NCI-H146 treated with DMSO at 0.1 percent for 48 hours (cell line): ENCODE results near the gene SAMD15.
"Not testable (repeated sequence)": the region's sequence is repeated elsewhere in the genome, so short reads cannot be mapped to it uniquely, and the experiment has no call there.

Experiments
- DNase-seq: peaks from one replicate; lab custom pipeline; 2025; ENCODE audit not compliant: unreplicated experiment; lab: John Stamatoyannopoulos, UW

SAMD15 gene

GRCh38 chr14:77376771-77377501 lies at the start of gene SAMD15, which contains the start of gene TMED8:
TSS of gene SAMD15 (plus strand) at chr14:77377379. CDS start at chr14:77377419, 40 bp downstream.
TSS of gene TMED8 (minus strand) at chr14:77377094. CDS start at chr14:77377053, 41 bp downstream.
- peak; percentile 56 for DNase-seq

GRCh38 chr14:77329872-77330271 lies 47.3 kb upstream of the SAMD15 start:
- DNase-seq: no peak

- DNase-seq: no peak
These were observed 41.6 kb upstream of the SAMD15 start for GRCh38 chr14:77335576-77335975.

GRCh38 chr14:77337255-77337654 lies 39.9 kb upstream of the SAMD15 start:
- not testable (repeated sequence) for DNase-seq

- no peak for DNase-seq
These were observed 39.3 kb upstream of the SAMD15 start for GRCh38 chr14:77337880-77338279.

GRCh38 chr14:77338302-77338701 lies 38.9 kb upstream of the SAMD15 start:
- DNase-seq: no peak

- DNase-seq: no peak
These were observed 37.8 kb upstream of the SAMD15 start for GRCh38 chr14:77339407-77339806.

GRCh38 chr14:77340389-77340788 lies 36.8 kb upstream of the SAMD15 start:
- no peak for DNase-seq

GRCh38 chr14:77342726-77343397 lies 34.3 kb upstream of the SAMD15 start:
- DNase-seq: no peak

- no peak for DNase-seq
These were observed 33.5 kb upstream of the SAMD15 start for GRCh38 chr14:77343662-77344061.

- DNase-seq: no peak
These were observed 32.7 kb upstream of the SAMD15 start for GRCh38 chr14:77344377-77344996.

- no peak for DNase-seq
These were observed 30.7 kb upstream of the SAMD15 start for GRCh38 chr14:77346495-77346894.

GRCh38 chr14:77347751-77348150 lies 29.4 kb upstream of the SAMD15 start:
- DNase-seq: no peak

- no peak for DNase-seq
These were observed 23.6 kb upstream of the SAMD15 start for GRCh38 chr14:77353469-77354141.

- DNase-seq: no peak
These were observed 21.4 kb upstream of the SAMD15 start for GRCh38 chr14:77355811-77356210.

- DNase-seq: no peak
These were observed 20.3 kb upstream of the SAMD15 start for GRCh38 chr14:77356899-77357298.

- DNase-seq: no peak
These were observed 17.6 kb upstream of the SAMD15 start for GRCh38 chr14:77359626-77360025.

GRCh38 chr14:77364146-77364545 lies 13.0 kb upstream of the SAMD15 start:
- no peak for DNase-seq

GRCh38 chr14:77369285-77369684 lies 7.9 kb upstream of the SAMD15 start:
- no peak for DNase-seq

- no peak for DNase-seq
These were observed 4.8 kb upstream of the SAMD15 start for GRCh38 chr14:77372304-77372841.
